Measurements from ENCODE around the gene CCDC88C. TPM values are rescaled to one million over a fixed set of nuclear protein-coding genes. Genes with fewer than 3 reads are reported as not detected.

CCDC88C gene
- total and polyA plus RNA-seq, 7 donors: 0.95 to 45.7 (median 3.9) TPM

- Histone ChIP-seq H3K27ac (no peak overlapping the region), H3K4me1 (peaks cover 0 to 17% (median 17%) of the 10 kb centered on the region in 4 donors), H3K27me3 (peaks cover 6 to 23% (median 18%) of the 10 kb centered on the region in 3 donors), H3K36me3 (no peaks in the 10 kb centered on the region), H3K4me3 (no peak overlapping the region), H3K9me3 (no peaks in the 10 kb centered on the region)
- intact Hi-C loops (cut with DNase I): no loop called here
- DNase-seq: no peak
- 81 to 93% methylated on average over 2 of the region's 2 CpGs for WGBS, 2 donors
- TF ChIP-seq POLR2A (IDR thresholded peaks at IDR 0.05) (no peak), CTCF (IDR thresholded peaks at IDR 0.05) (no peak), EP300 (IDR thresholded peaks at IDR 0.05) (no peak)
Measured at GRCh38 chr14:91420686-91421085, 3.1 kb upstream of the CCDC88C start.

GRCh38 chr14:91419451-91419850, 1.8 kb upstream of the CCDC88C start:
- intact Hi-C loops (cut with DNase I): loop anchor here (1.0 to 2.0 kb wide), 2 partner anchors 69 to 96 kb away; no protein-coding TSS in a partner anchor
- Histone ChIP-seq H3K36me3 (no peaks in the 10 kb centered on the region), H3K4me3 (no peak overlapping the region), H3K4me1 (peaks cover 0 to 21% (median 17%) of the 10 kb centered on the region in 4 donors), H3K27me3 (peaks cover 6 to 23% (median 18%) of the 10 kb centered on the region in 3 donors), H3K9me3 (no peaks in the 10 kb centered on the region), H3K27ac (no peak overlapping the region)
- no peak for DNase-seq
- 40 to 59% methylated on average over 3 of the region's 3 CpGs for WGBS, 2 donors
- no peak for TF ChIP-seq EP300 (IDR thresholded peaks at IDR 0.05)

GRCh38 chr14:91419044-91419397, 1.4 kb upstream of the CCDC88C start:
- no peak overlapping the region for H3K27ac ChIP-seq
- H3K4me3 ChIP-seq: peak overlapping the region; percentile 6 to 61 (median 56)
- WGBS, 2 donors: 22 to 26% methylated on average over 12 of the region's 12 CpGs

GRCh38 chr14:91418387-91419043, 895 bp upstream of the CCDC88C start:
- TF ChIP-seq EP300 (IDR thresholded peaks at IDR 0.05) (no peak), CTCF (IDR thresholded peaks at IDR 0.05) (peak; percentile 95 to 99 (median 99))
- peaks cover 6 to 23% (median 18%) of the 10 kb centered on the region in 3 donors for H3K27me3 ChIP-seq
- DNase-seq: no peak
- 1% methylated on average over 42 of the region's 42 CpGs for WGBS, 2 donors
- H3K36me3 ChIP-seq: no peaks in the 10 kb centered on the region
- no peaks in the 10 kb centered on the region for H3K9me3 ChIP-seq
- intact Hi-C loops (cut with DNase I): loop anchor here (1.0 to 2.0 kb wide), 2 partner anchors 68 to 95 kb away; no protein-coding TSS in a partner anchor
- peak overlapping the region; percentile 6 to 61 (median 56) for H3K4me3 ChIP-seq
- peak overlapping the region in 2 of 4 donors; percentile 21 to 49 for H3K27ac ChIP-seq
- H3K4me1 ChIP-seq: peaks cover 0 to 21% (median 17%) of the 10 kb centered on the region in 4 donors

More at GRCh38 chr14:91419044-91419397, 1.4 kb upstream of the CCDC88C start:
- Histone ChIP-seq H3K9me3 (no peaks in the 10 kb centered on the region), H3K27me3 (peaks cover 6 to 23% (median 18%) of the 10 kb centered on the region in 3 donors), H3K4me1 (peaks cover 0 to 21% (median 17%) of the 10 kb centered on the region in 4 donors), H3K36me3 (no peaks in the 10 kb centered on the region)
- no peak for DNase-seq
- intact Hi-C loops (cut with DNase I): loop anchor here (1.0 to 2.0 kb wide), 2 partner anchors 68 to 96 kb away; no protein-coding TSS in a partner anchor
- no peak for TF ChIP-seq CTCF (IDR thresholded peaks at IDR 0.05)
- no peak for TF ChIP-seq POLR2AphosphoS5 (IDR thresholded peaks at IDR 0.05)
- TF ChIP-seq EP300 (IDR thresholded peaks at IDR 0.05): no peak
- no peak for TF ChIP-seq POLR2A (IDR thresholded peaks at IDR 0.05)

GRCh38 chr14:91417983-91418386, 365 bp upstream of the CCDC88C start:
- peaks cover 6 to 23% (median 18%) of the 10 kb centered on the region in 3 donors for H3K27me3 ChIP-seq
- no peak for DNase-seq
- TF ChIP-seq EP300 (IDR thresholded peaks at IDR 0.05) (no peak), CTCF (IDR thresholded peaks at IDR 0.05) (no peak), POLR2A (IDR thresholded peaks at IDR 0.05) (no peak), POLR2AphosphoS5 (IDR thresholded peaks at IDR 0.05) (no peak)
- peaks cover 0 to 21% (median 17%) of the 10 kb centered on the region in 4 donors for H3K4me1 ChIP-seq
- no peaks in the 10 kb centered on the region for H3K36me3 ChIP-seq
- H3K9me3 ChIP-seq: no peaks in the 10 kb centered on the region
- 1% methylated on average over 53 of the region's 53 CpGs for WGBS, 2 donors
- intact Hi-C loops (cut with DNase I): loop anchor here (2.0 kb wide), 1 partner anchor 67 kb away; no protein-coding TSS in a partner anchor
- H3K4me3 ChIP-seq: peak overlapping the region in 3 of 4 donors; percentile 56 to 61 (median 57)
- peak overlapping the region in 1 of 4 donors; percentile 49 for H3K27ac ChIP-seq
